ENCODE measurements around the gene DPYSL5. TPM values are rescaled to one million over a fixed set of nuclear protein-coding genes. Genes with fewer than 3 reads are reported as not detected.
A peak's percentile ranks its signal among the peaks of the same experiment; 100 is the strongest.
"Not testable (repeated sequence)": the region's sequence is repeated elsewhere in the genome, so short reads cannot be mapped to it uniquely, and the experiment has no call there.

Gene DPYSL5
- total RNA-seq (2014; rRNA removed; shearing (Covaris generic)), result not detected in 2 replicates

- H3K27ac ChIP-seq, result no peak within 1 kb of the TSS
- no peak for DNase-seq (ENCODE audit: low read depth in 1 of 2, low spot score in 2 of 2)
- no peak within 1 kb of the TSS for H3K4me3 ChIP-seq
Observed at GRCh38 chr2:26847655-26848335, at the start of gene DPYSL5. DPYSL5 (plus strand) TSS chr2:26848132; CDS start chr2:26898500, 50,368 bp downstream.

GRCh38 chr2:26801328-26801727 lies 46.6 kb upstream of the DPYSL5 start:
- H3K4me1 ChIP-seq (replicated peaks), result peaks cover 13% of the 10 kb centered on the region
- no peak for DNase-seq (ENCODE audit: low read depth in 1 of 2, low spot score in 2 of 2)
- H3K36me3 ChIP-seq, result peaks cover 47% of the 10 kb centered on the region
- no peaks in the 10 kb centered on the region for H3K9me3 ChIP-seq (replicated peaks)
- H3K27ac ChIP-seq, result no peak overlapping the region
- H3K27me3 ChIP-seq (replicated peaks), result no peaks in the 10 kb centered on the region
- no peak overlapping the region for H3K4me3 ChIP-seq

More at GRCh38 chr2:26847655-26848335, at the start of gene DPYSL5:
- H3K36me3 ChIP-seq, result no peaks in the 10 kb centered on the region
- H3K9me3 ChIP-seq (replicated peaks), result no peaks in the 10 kb centered on the region; the same call in 1 of the 2 replicates
- peaks cover 77% of the 10 kb centered on the region for H3K27me3 ChIP-seq (replicated peaks)
- H3K4me1 ChIP-seq (replicated peaks), result peaks cover 19% of the 10 kb centered on the region

GRCh38 chr2:26801796-26802195 lies 46.1 kb upstream of the DPYSL5 start:
- Histone ChIP-seq H3K4me3 (no peak overlapping the region), H3K9me3 (replicated peaks) (no peaks in the 10 kb centered on the region), H3K36me3 (peaks cover 43% of the 10 kb centered on the region), H3K27ac (no peak overlapping the region), H3K4me1 (replicated peaks) (peaks cover 13% of the 10 kb centered on the region), H3K27me3 (replicated peaks) (no peaks in the 10 kb centered on the region)
- DNase-seq (ENCODE audit: low read depth in 1 of 2, low spot score in 2 of 2), result no peak

GRCh38 chr2:26805241-26805676 lies 42.7 kb upstream of the DPYSL5 start:
- peaks cover 13% of the 10 kb centered on the region for H3K4me1 ChIP-seq (replicated peaks)
- peaks cover 16% of the 10 kb centered on the region for H3K36me3 ChIP-seq
- no peaks in the 10 kb centered on the region for H3K9me3 ChIP-seq (replicated peaks)
- H3K4me3 ChIP-seq, result no peak overlapping the region
- H3K27me3 ChIP-seq (replicated peaks), result no peaks in the 10 kb centered on the region
- DNase-seq (ENCODE audit: low read depth in 1 of 2, low spot score in 2 of 2), result peak; percentile 54 to 60
- H3K27ac ChIP-seq, result no peak overlapping the region; the same call in 1 of the 2 replicates

GRCh38 chr2:26807788-26808460 lies 40.0 kb upstream of the DPYSL5 start:
- no peak for DNase-seq (ENCODE audit: low read depth in 1 of 2, low spot score in 2 of 2)
- H3K36me3 ChIP-seq, result no peaks in the 10 kb centered on the region
- H3K27ac ChIP-seq, result no peak overlapping the region

GRCh38 chr2:26809211-26809610 lies 38.7 kb upstream of the DPYSL5 start:
- H3K36me3 ChIP-seq, result no peaks in the 10 kb centered on the region
- no peak for DNase-seq (ENCODE audit: low read depth in 1 of 2, low spot score in 2 of 2)
- no peak overlapping the region for H3K4me3 ChIP-seq
- no peaks in the 10 kb centered on the region for H3K27me3 ChIP-seq (replicated peaks)
- H3K27ac ChIP-seq, result no peak overlapping the region
- no peaks in the 10 kb centered on the region for H3K9me3 ChIP-seq (replicated peaks)
- peaks cover 13% of the 10 kb centered on the region for H3K4me1 ChIP-seq (replicated peaks)

More at GRCh38 chr2:26807788-26808460, 40.0 kb upstream of the DPYSL5 start:
- Histone ChIP-seq H3K4me1 (replicated peaks) (peaks cover 13% of the 10 kb centered on the region), H3K4me3 (no peak overlapping the region), H3K27me3 (replicated peaks) (no peaks in the 10 kb centered on the region), H3K9me3 (replicated peaks) (no peaks in the 10 kb centered on the region)

- no peak for DNase-seq (ENCODE audit: low read depth in 1 of 2, low spot score in 2 of 2)
- H3K4me3 ChIP-seq, result no peak overlapping the region
- H3K27me3 ChIP-seq (replicated peaks), result no peaks in the 10 kb centered on the region
- H3K27ac ChIP-seq, result no peak overlapping the region
- H3K36me3 ChIP-seq, result no peaks in the 10 kb centered on the region
- no peaks in the 10 kb centered on the region for H3K9me3 ChIP-seq (replicated peaks)
- peaks cover 8% of the 10 kb centered on the region for H3K4me1 ChIP-seq (replicated peaks)
Observed at GRCh38 chr2:26809876-26810577, 37.9 kb upstream of the DPYSL5 start.

GRCh38 chr2:26811261-26811660 lies 36.7 kb upstream of the DPYSL5 start:
- Histone ChIP-seq H3K9me3 (replicated peaks) (no peaks in the 10 kb centered on the region), H3K4me3 (no peak overlapping the region), H3K4me1 (replicated peaks) (no peaks in the 10 kb centered on the region), H3K27me3 (replicated peaks) (no peaks in the 10 kb centered on the region), H3K27ac (no peak overlapping the region), H3K36me3 (no peaks in the 10 kb centered on the region)
- DNase-seq (ENCODE audit: low read depth in 1 of 2, low spot score in 2 of 2), result peak in 1 of 2 experiments; percentile 36

GRCh38 chr2:26811791-26812694 lies 35.9 kb upstream of the DPYSL5 start:
- H3K27me3 ChIP-seq (replicated peaks), result peaks cover 6% of the 10 kb centered on the region; the same call in 1 of the 2 replicates
- H3K4me3 ChIP-seq, result no peak overlapping the region
- H3K36me3 ChIP-seq, result no peaks in the 10 kb centered on the region
- no peaks in the 10 kb centered on the region for H3K4me1 ChIP-seq (replicated peaks)
- H3K9me3 ChIP-seq (replicated peaks), result no peaks in the 10 kb centered on the region
- no peak overlapping the region for H3K27ac ChIP-seq
- DNase-seq (ENCODE audit: low read depth in 1 of 2, low spot score in 2 of 2), result peak in 1 of 2 experiments; percentile 30

- DNase-seq (ENCODE audit: low read depth in 1 of 2, low spot score in 2 of 2), result peak in 1 of 2 experiments; percentile 26
- Histone ChIP-seq H3K4me1 (replicated peaks) (no peaks in the 10 kb centered on the region), H3K9me3 (replicated peaks) (no peaks in the 10 kb centered on the region), H3K27ac (no peak overlapping the region), H3K4me3 (no peak overlapping the region), H3K36me3 (no peaks in the 10 kb centered on the region), H3K27me3 (replicated peaks) (peaks cover 6% of the 10 kb centered on the region; the same call in 1 of the 2 replicates)
Observed at GRCh38 chr2:26812731-26813130, 35.2 kb upstream of the DPYSL5 start.

GRCh38 chr2:26814072-26814765 lies 33.7 kb upstream of the DPYSL5 start:
- not testable (repeated sequence) for H3K36me3 ChIP-seq; H3K27ac ChIP-seq; H3K4me3 ChIP-seq; H3K4me1 ChIP-seq (replicated peaks); H3K9me3 ChIP-seq (replicated peaks)
- DNase-seq (ENCODE audit: low read depth in 1 of 2, low spot score in 2 of 2), result peak in 1 of 2 experiments; percentile 38
- H3K27me3 ChIP-seq (replicated peaks), result peaks cover 18% of the 10 kb centered on the region

- no peak overlapping the region for H3K4me3 ChIP-seq
Observed at GRCh38 chr2:26816893-26817292, 31.0 kb upstream of the DPYSL5 start.

More at GRCh38 chr2:26816893-26817292, 31.0 kb upstream of the DPYSL5 start:
- Histone ChIP-seq H3K27ac (no peak overlapping the region), H3K27me3 (replicated peaks) (peaks cover 36% of the 10 kb centered on the region), H3K9me3 (replicated peaks) (no peaks in the 10 kb centered on the region), H3K4me1 (replicated peaks) (no peaks in the 10 kb centered on the region), H3K36me3 (no peaks in the 10 kb centered on the region)
- DNase-seq (ENCODE audit: low read depth in 1 of 2, low spot score in 2 of 2), result no peak

Measured in SJSA1 (cell line).